NOMO-1 (cell line): Measurements from ENCODE around the gene LOXHD1.

Source experiments
- DNase-seq, 2 experiments: peaks; one replicate each; lab custom pipeline; 2025; ENCODE audit not compliant: unreplicated experiment in 2 of 2; lab: John Stamatoyannopoulos, UW

LOXHD1 gene

GRCh38 chr18:46630160-46630559, 26.9 kb downstream of the LOXHD1 start:
- peak in 1 of 2 experiments; percentile 22 for DNase-seq

- no peak for DNase-seq
Observed at GRCh38 chr18:46629361-46629760, 27.7 kb downstream of the LOXHD1 start.

GRCh38 chr18:46628206-46628605, 28.8 kb downstream of the LOXHD1 start:
- DNase-seq, result no peak

- DNase-seq, result no peak
Observed at GRCh38 chr18:46627136-46627535, 29.9 kb downstream of the LOXHD1 start.

GRCh38 chr18:46625069-46625468, 32.0 kb downstream of the LOXHD1 start:
- no peak for DNase-seq

GRCh38 chr18:46624127-46624526, 32.9 kb downstream of the LOXHD1 start:
- no peak for DNase-seq

GRCh38 chr18:46623541-46623940, 33.5 kb downstream of the LOXHD1 start:
- DNase-seq, result no peak

- no peak for DNase-seq
Observed at GRCh38 chr18:46622999-46623398, 34.0 kb downstream of the LOXHD1 start.

GRCh38 chr18:46622451-46622850, 34.6 kb downstream of the LOXHD1 start:
- DNase-seq, result no peak

- no peak for DNase-seq
Observed at GRCh38 chr18:46621871-46622270, 35.1 kb downstream of the LOXHD1 start.

- DNase-seq, result no peak
Observed at GRCh38 chr18:46621111-46621766, 35.8 kb downstream of the LOXHD1 start.

GRCh38 chr18:46619559-46619958, 37.5 kb downstream of the LOXHD1 start:
- DNase-seq, result no peak

- no peak for DNase-seq
Observed at GRCh38 chr18:46615720-46616119, 41.3 kb downstream of the LOXHD1 start.

- DNase-seq, result no peak
Observed at GRCh38 chr18:46609048-46609447, 48.0 kb downstream of the LOXHD1 start.

GRCh38 chr18:46607926-46608325, 49.1 kb downstream of the LOXHD1 start:
- DNase-seq, result no peak

- DNase-seq, result no peak
Observed at GRCh38 chr18:46601141-46601805, 55.7 kb downstream of the LOXHD1 start.

GRCh38 chr18:46596119-46596518, 60.9 kb downstream of the LOXHD1 start:
- DNase-seq, result no peak

GRCh38 chr18:46591783-46592391, 65.1 kb downstream of the LOXHD1 start:
- DNase-seq, result no peak

GRCh38 chr18:46590103-46590502, 66.9 kb downstream of the LOXHD1 start:
- DNase-seq, result no peak

- no peak for DNase-seq
Observed at GRCh38 chr18:46588971-46589660, 67.9 kb downstream of the LOXHD1 start.

GRCh38 chr18:46587600-46587999, 69.4 kb downstream of the LOXHD1 start:
- no peak for DNase-seq

- DNase-seq, result no peak
Observed at GRCh38 chr18:46583711-46584110, 73.3 kb downstream of the LOXHD1 start.
